B cell (primary cell): ENCODE measurements around the gene CHRD. TPM values are rescaled to one million over a fixed set of nuclear protein-coding genes. Genes with fewer than 3 reads are reported as not detected.

Experiments used
- ATAC-seq: fragments of 200-7000 bp; cut with Tn5 transposase; one replicate; pipeline ENCODE4 v1.10.0; 2021; ENCODE audit warnings: low read depth, mild to moderate bottlenecking, moderate number of reproducible peaks, moderate library complexity
- CTCF ChIA-PET: fragments of 350-600 bp; sonication (Branson Sonifier 250); formaldehyde crosslinking; loops from one replicate; lab custom pipeline; 2021; ENCODE audit warnings: antibody characterized with exemption, inconsistent platforms; lab: Charles Lee
- POLR2A ChIA-PET: fragments of 350-600 bp; sonication (Branson Sonifier 250); formaldehyde crosslinking; loops from one replicate; lab custom pipeline; 2021; ENCODE audit warnings: antibody characterized with exemption; lab: Charles Lee
- DNase-seq: peaks from one replicate; pipeline ENCODE4 v3.0.0; 2013
- H2AFZ ChIP-seq: 2 replicates; pipeline ENCODE4 v1.6.1; 2012; ENCODE audit warnings: mild to moderate bottlenecking, low read depth, low read length; ENCODE audit not compliant: insufficient read depth, poor library complexity, severe bottlenecking
- H3K27ac ChIP-seq, 2 donors: 1 replicate in 1 of 2; 2 replicates in 1 of 2; pipeline ENCODE4 v1.5.1; 2012 to 2013; ENCODE audit warnings: low read length in 2 of 2, mild to moderate bottlenecking in 2 of 2, moderate library complexity in 1 of 2
- H3K27me3 ChIP-seq, 4 experiments: fragments of 200-600 bp in 1 of 4; sonication (generic) in 1 of 4; replicated peaks in 1 of 4; 1 replicate in 2 of 4; 2 replicates in 2 of 4; pipeline versions ENCODE4 v1.6.1 to v1.7.0; 2013 to 2016; ENCODE audit warnings: low read length in 3 of 4, mild to moderate bottlenecking in 2 of 4, mixed read lengths in 1 of 4, moderate library complexity in 1 of 4; ENCODE audit not compliant: insufficient read depth in 4 of 4, control insufficient read depth in 3 of 4; ENCODE audit errors: control extremely low read depth in 1 of 4
- H3K36me3 ChIP-seq, 2 experiments: replicated peaks in 1 of 2; 1 replicate in 1 of 2; 2 replicates in 1 of 2; pipeline versions ENCODE4 v1.6.1 to v1.7.1; 2013; ENCODE audit warnings: low read length in 1 of 2; ENCODE audit not compliant: insufficient read depth in 2 of 2, control insufficient read depth in 1 of 2; ENCODE audit errors: control extremely low read depth in 1 of 2, extremely low read depth in 1 of 2
- H3K4me1 ChIP-seq, 2 donors: fragments of 200-600 bp in 1 of 2; sonication (generic) in 1 of 2; 1 replicate in 1 of 2; 2 replicates in 1 of 2; pipeline versions ENCODE4 v1.5.1 to v1.6.1; 2013 to 2017; ENCODE audit warnings: low read length in 2 of 2; ENCODE audit not compliant: control insufficient read depth in 2 of 2, insufficient read depth in 2 of 2
- H3K4me2 ChIP-seq: replicated peaks from 2 replicates; pipeline ENCODE3; 2012; ENCODE audit warnings: mild to moderate bottlenecking, low read depth, low read length; ENCODE audit not compliant: poor library complexity, severe bottlenecking
- H3K4me3 ChIP-seq, 5 experiments: fragments of 200-600 bp in 1 of 5; sonication (generic) in 1 of 5; 1 replicate in 3 of 5; 2 replicates in 2 of 5; pipeline versions ENCODE4 v1.5.1 to v1.7.0; 2011 to 2016; ENCODE audit warnings: low read length in 4 of 5, mild to moderate bottlenecking in 4 of 5, low read depth in 2 of 5, control low read depth in 1 of 5, moderate library complexity in 1 of 5; ENCODE audit not compliant: insufficient read depth in 1 of 5; ENCODE audit errors: control extremely low read depth in 1 of 5, extremely low read depth in 1 of 5
- H3K79me2 ChIP-seq: fragments of 200-600 bp; sonication (generic); one replicate; pipeline ENCODE4 v1.6.0; 2016; ENCODE audit warnings: low read length; ENCODE audit not compliant: control insufficient read depth, insufficient read depth
- H3K9ac ChIP-seq: fragments of 200-600 bp; sonication (generic); 2 replicates; pipeline ENCODE4 v1.6.1; 2017; ENCODE audit warnings: mild to moderate bottlenecking, low read length, moderate library complexity
- H3K9me3 ChIP-seq, 3 donors: one replicate each; pipeline versions ENCODE4 v1.6.1 to v1.7.1; 2013; ENCODE audit warnings: low read length in 2 of 3; ENCODE audit not compliant: control insufficient read depth in 2 of 3, insufficient read depth in 1 of 3; ENCODE audit errors: control extremely low read depth in 1 of 3
- H4K20me1 ChIP-seq: 2 replicates; pipeline ENCODE4 v1.6.0; 2012; ENCODE audit warnings: mild to moderate bottlenecking, low read length; ENCODE audit not compliant: insufficient read depth, control insufficient read depth, poor library complexity, severe bottlenecking
- H3K27ac Mint-ChIP-seq: one replicate; pipeline ENCODE4 v1.8.0; 2021; ENCODE audit warnings: mixed read lengths
- H3K27me3 Mint-ChIP-seq: one replicate; pipeline ENCODE4 v1.8.0; 2021; ENCODE audit warnings: mixed read lengths
- H3K4me1 Mint-ChIP-seq: one replicate; pipeline ENCODE4 v1.8.0; 2021; ENCODE audit warnings: mixed read lengths
- H3K4me3 Mint-ChIP-seq: one replicate; pipeline ENCODE4 v1.8.0; 2021; ENCODE audit warnings: mixed read lengths
- H3K9me3 Mint-ChIP-seq: one replicate; pipeline ENCODE4 v1.8.0; 2022; ENCODE audit warnings: mixed read lengths; ENCODE audit not compliant: insufficient read depth
- CTCF ChIP-seq: fragments of 200-600 bp; IDR thresholded peaks from one replicate; pipeline ENCODE4 v1.8.0; 2022; ENCODE audit warnings: antibody characterized with exemption, mild to moderate bottlenecking
- EZH2 ChIP-seq: IDR thresholded peaks from 2 replicates; pipeline ENCODE4 v1.6.1; 2012; ENCODE audit warnings: borderline replicate concordance, low read depth, mild to moderate bottlenecking, moderate library complexity, low read length; ENCODE audit not compliant: insufficient read depth, poor library complexity, severe bottlenecking
- WGBS: methylation state at CpG from one replicate; pipeline ENCODE4 v1.1.5; 2013; ENCODE audit warnings: missing lambda C conversion rate; ENCODE audit not compliant: insufficient coverage; 5-methylcytosine and 5-hydroxymethylcytosine counted together
- intact Hi-C: fragments of 100-400 bp; cut with micrococcal nuclease; formaldehyde crosslinking; loops from one replicate; pipeline ENCODE4 v1.10.0; 2022
- polyA plus RNA-seq: library from polyadenylated mRNA; depleted of rRNA; stranded (reverse); fragments of >200 nt; gene quantifications from 2 replicates; pipeline ENCODE4 v1.2.3, GENCODE V29; 2012
- total RNA-seq, 2 donors: library from RNA; stranded (reverse); fragments of 120-200 nt in 1 of 2; gene quantifications; 1 replicate in 1 of 2; 2 replicates in 1 of 2; pipeline versions ENCODE4 v1.2.3 to v1.2.4, GENCODE V29; 2013 to 2022

Gene CHRD
- total and polyA plus RNA-seq, 2 donors (not counting 1 experiment from before 2014, with no cell fraction given), result not detected

GRCh38 chr3:184426691-184427141 is 46.9 kb downstream of the CHRD start:
- Histone ChIP-seq H3K27ac (no peak overlapping the region), H3K9me3 (peaks cover 0 to 6% (median 0%) of the 10 kb centered on the region in 3 donors), H2AFZ (no peak overlapping the region), H3K4me2 (no peak overlapping the region), H3K27me3 (peaks cover 0 to 3% (median 0%) of the 10 kb centered on the region in 4 experiments), H3K4me1 (no peaks in the 10 kb centered on the region), H3K79me2 (no peaks in the 10 kb centered on the region), H3K4me3 (no peak overlapping the region), H3K9ac (no peak overlapping the region), H3K36me3 (no peaks in the 10 kb centered on the region), H4K20me1 (no peaks in the 10 kb centered on the region)
- ChIA-PET POLR2A (no interaction called here), CTCF (no interaction called here)
- intact Hi-C loops, result no loop called here
- H3K27ac Mint-ChIP-seq, result no peak overlapping the region
- H3K9me3 Mint-ChIP-seq, result no peaks in the 10 kb centered on the region
- ATAC-seq, result no peak
- no peak for DNase-seq
- peaks cover 17% of the 10 kb centered on the region for H3K27me3 Mint-ChIP-seq
- no peak overlapping the region for H3K4me3 Mint-ChIP-seq
- WGBS, result 91% methylated on average over 11 of the region's 12 CpGs
- H3K4me1 Mint-ChIP-seq, result no peaks in the 10 kb centered on the region
- TF ChIP-seq EZH2 (no peak), CTCF (no peak)

- H3K4me1 ChIP-seq, result no peaks in the 10 kb centered on the region
- no peak overlapping the region for H3K4me3 ChIP-seq
- TF ChIP-seq EZH2 (no peak), CTCF (no peak)
- H3K4me3 Mint-ChIP-seq, result no peak overlapping the region
- H3K79me2 ChIP-seq, result no peaks in the 10 kb centered on the region
- no peak overlapping the region for H3K27ac Mint-ChIP-seq
- WGBS, result 79% methylated on average over 4 of the region's 6 CpGs
- peaks cover 17% of the 10 kb centered on the region for H3K27me3 Mint-ChIP-seq
- H3K4me1 Mint-ChIP-seq, result no peaks in the 10 kb centered on the region
- no peak for DNase-seq
- intact Hi-C loops, result no loop called here
- peaks cover 0 to 8% (median 0%) of the 10 kb centered on the region in 3 donors for H3K9me3 ChIP-seq
- H3K36me3 ChIP-seq, result no peaks in the 10 kb centered on the region
- peaks cover 0 to 3% (median 0%) of the 10 kb centered on the region in 4 experiments for H3K27me3 ChIP-seq
- no peaks in the 10 kb centered on the region for H3K9me3 Mint-ChIP-seq
- POLR2A ChIA-PET, result no interaction called here
- H2AFZ ChIP-seq, result no peak overlapping the region
- no peak overlapping the region for H3K27ac ChIP-seq
- H4K20me1 ChIP-seq, result no peaks in the 10 kb centered on the region
- CTCF ChIA-PET, result interaction anchor here (1.6 kb wide), 1 partner anchor 85 kb away, joined by 5 read pairs; no protein-coding TSS in a partner anchor
- no peak for ATAC-seq
- H3K9ac ChIP-seq, result no peak overlapping the region
- H3K4me2 ChIP-seq, result no peak overlapping the region
Measured at GRCh38 chr3:184428561-184429175, 48.8 kb downstream of the CHRD start.
